ENCODE measurements around the gene AFP.

GRCh38 chr4:73485596-73485995 is 49.6 kb downstream of the AFP start:
- TF ChIP-seq CTCF (IDR thresholded peaks at IDR 0.05) (no peak), POLR2AphosphoS5 (IDR thresholded peaks at IDR 0.05; ENCODE audit: insufficient read depth in 1 of 2, low read depth in 1 of 2) (no peak)
